ENCODE results near the gene GAPDH. TPM values are rescaled to one million over a fixed set of nuclear protein-coding genes. Genes with fewer than 3 reads are reported as not detected.

The GAPDH gene
- total and polyA plus RNA-seq, 10 of the 15 experiments (the other 5 are each of a cell fraction or from before 2014, with no cell fraction given) = 5,606 to 14,240 (median 9,400) TPM

DNA sequence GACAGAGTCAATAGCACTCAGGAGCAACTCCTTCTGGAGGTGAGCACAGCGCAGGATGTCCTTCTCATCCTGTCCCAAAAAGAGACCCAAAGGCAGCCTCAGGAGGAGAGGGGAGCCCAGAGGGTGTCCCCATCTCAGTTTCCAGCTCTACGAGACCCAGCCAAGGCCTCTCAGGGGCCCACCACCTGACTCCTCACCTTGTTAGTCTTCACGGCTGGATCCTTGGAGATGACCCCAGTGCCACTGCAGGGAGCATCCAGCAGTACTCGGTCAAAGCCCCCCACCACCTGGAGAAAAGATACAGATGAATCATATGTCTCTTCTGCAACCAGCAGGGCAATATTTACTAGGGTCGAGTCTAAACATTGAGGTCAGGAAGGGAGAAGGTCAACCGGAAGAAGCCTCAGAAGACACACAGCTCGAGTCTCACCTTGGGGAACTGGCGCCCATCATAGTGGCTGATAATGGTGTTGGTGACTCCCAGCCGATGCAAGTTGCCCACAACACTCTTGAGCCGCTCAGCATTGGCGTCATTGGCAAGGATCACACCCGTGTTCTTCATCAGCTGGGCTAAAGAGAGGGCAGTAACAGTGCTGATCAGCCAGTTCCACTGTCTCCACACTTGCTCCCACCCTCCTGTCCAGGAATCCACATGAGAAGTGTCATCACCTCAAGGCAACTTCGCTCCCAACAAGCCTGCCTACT is 26.3 kb downstream of the GAPDH start:
- no peak for ATAC-seq
- no TSS peak for BruUV-seq (replicated peaks)

More for the DNA sequence above, 26.3 kb downstream of the GAPDH start:
- Histone ChIP-seq H3K9ac (ENCODE audit: control insufficient read depth, insufficient read depth, low read length) (no peak overlapping the region), H3K27me3 (replicated peaks in 1 of 2; ENCODE audit: control insufficient read depth in 2 of 2, insufficient read depth in 2 of 2, low read length in 1 of 2) (no peaks in the 10 kb centered on the region), H3K27ac (ENCODE audit: control insufficient read depth, insufficient read depth) (no peak overlapping the region), H3K79me2 (ENCODE audit: control insufficient read depth, insufficient read depth, low read length) (peaks cover 9% of the 10 kb centered on the region), H3K36me3 (ENCODE audit: control insufficient read depth in 2 of 2, insufficient read depth in 2 of 2, low read length in 1 of 2) (peaks cover 41 to 44% of the 10 kb centered on the region in 2 experiments), H3K4me2 (ENCODE audit: control insufficient read depth, insufficient read depth) (no peak overlapping the region), H2AFZ (ENCODE audit: control insufficient read depth, low read depth, low read length) (no peak overlapping the region), H3K4me1 (ENCODE audit: control insufficient read depth, insufficient read depth, low read length) (no peaks in the 10 kb centered on the region), H3K4me3 (no peak overlapping the region), H3K9me3 (replicated peaks; ENCODE audit: control insufficient read depth, insufficient read depth, low read length) (no peaks in the 10 kb centered on the region), H4K20me1 (ENCODE audit: control insufficient read depth, insufficient read depth) (no peaks in the 10 kb centered on the region)
- in situ Hi-C loops (cut with MboI) (no loop called here), intact Hi-C loops (cut with micrococcal nuclease; ENCODE audit: unreplicated experiment) (no loop called here)
- ChIA-PET POLR2A (no interaction called here), SMC1A (ENCODE audit: uncharacterized antibody, unreplicated experiment) (interaction anchor here (1.0 kb wide), 1 partner anchor 66 kb away, joined by 3 read pairs; no protein-coding TSS in a partner anchor), CTCF (interaction anchor here (0.8 to 1.0 kb wide), 3 partner anchors 23 to 137 kb away, joined by 3 to 4 read pairs (median 4); no protein-coding TSS in a partner anchor), RAD21 (ENCODE audit: unreplicated experiment) (no interaction called here)
- 92% methylated on average over 13 of the region's 13 CpGs for WGBS (ENCODE audit: insufficient coverage, insufficient replicate concordance, low lambda C conversion rate, missing lambda C conversion rate)
- no peak for DNase-seq (ENCODE audit: low read depth, low spot score)
- no peak for FAIRE-seq
- TF ChIP-seq, protein P1, sequence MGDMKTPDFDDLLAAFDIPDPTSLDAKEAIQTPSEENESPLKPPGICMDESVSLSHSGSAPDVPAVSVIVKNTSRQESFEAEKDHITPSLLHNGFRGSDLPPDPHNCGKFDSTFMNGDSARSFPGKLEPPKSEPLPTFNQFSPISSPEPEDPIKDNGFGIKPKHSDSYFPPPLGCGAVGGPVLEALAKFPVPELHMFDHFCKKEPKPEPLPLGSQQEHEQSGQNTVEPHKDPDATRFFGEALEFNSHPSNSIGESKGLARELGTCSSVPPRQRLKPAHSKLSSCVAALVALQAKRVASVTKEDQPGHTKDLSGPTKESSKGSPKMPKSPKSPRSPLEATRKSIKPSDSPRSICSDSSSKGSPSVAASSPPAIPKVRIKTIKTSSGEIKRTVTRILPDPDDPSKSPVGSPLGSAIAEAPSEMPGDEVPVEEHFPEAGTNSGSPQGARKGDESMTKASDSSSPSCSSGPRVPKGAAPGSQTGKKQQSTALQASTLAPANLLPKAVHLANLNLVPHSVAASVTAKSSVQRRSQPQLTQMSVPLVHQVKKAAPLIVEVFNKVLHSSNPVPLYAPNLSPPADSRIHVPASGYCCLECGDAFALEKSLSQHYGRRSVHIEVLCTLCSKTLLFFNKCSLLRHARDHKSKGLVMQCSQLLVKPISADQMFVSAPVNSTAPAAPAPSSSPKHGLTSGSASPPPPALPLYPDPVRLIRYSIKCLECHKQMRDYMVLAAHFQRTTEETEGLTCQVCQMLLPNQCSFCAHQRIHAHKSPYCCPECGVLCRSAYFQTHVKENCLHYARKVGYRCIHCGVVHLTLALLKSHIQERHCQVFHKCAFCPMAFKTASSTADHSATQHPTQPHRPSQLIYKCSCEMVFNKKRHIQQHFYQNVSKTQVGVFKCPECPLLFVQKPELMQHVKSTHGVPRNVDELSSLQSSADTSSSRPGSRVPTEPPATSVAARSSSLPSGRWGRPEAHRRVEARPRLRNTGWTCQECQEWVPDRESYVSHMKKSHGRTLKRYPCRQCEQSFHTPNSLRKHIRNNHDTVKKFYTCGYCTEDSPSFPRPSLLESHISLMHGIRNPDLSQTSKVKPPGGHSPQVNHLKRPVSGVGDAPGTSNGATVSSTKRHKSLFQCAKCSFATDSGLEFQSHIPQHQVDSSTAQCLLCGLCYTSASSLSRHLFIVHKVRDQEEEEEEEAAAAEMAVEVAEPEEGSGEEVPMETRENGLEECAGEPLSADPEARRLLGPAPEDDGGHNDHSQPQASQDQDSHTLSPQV (IDR thresholded peaks at IDR 0.05) = no peak
- TF ChIP-seq RAD51 (IDR thresholded peaks at IDR 0.05) (no peak), CEBPB (IDR thresholded peaks at IDR 0.05; ENCODE audit: borderline replicate concordance in 1 of 2, low read depth in 2 of 2, low read length in 2 of 2) (no peak), NBN (IDR thresholded peaks at IDR 0.05) (no peak), SMARCA5 (IDR thresholded peaks at IDR 0.05) (no peak), RB1 (IDR thresholded peaks at IDR 0.05; ENCODE audit: borderline replicate concordance) (no peak), MEF2A (IDR thresholded peaks at IDR 0.05; ENCODE audit: insufficient read depth, low read depth, low read length) (no peak), CREB1 (IDR thresholded peaks at IDR 0.05; ENCODE audit: low read depth) (no peak), JUND (IDR thresholded peaks at IDR 0.05; ENCODE audit: low read depth, low read length) (no peak), POLR2A (IDR thresholded peaks at IDR 0.05; ENCODE audit: low read depth, low read length) (no peak; the same call in 1 of the 2 replicates), RBBP5 (conservative IDR thresholded peaks at IDR 0.05) (no peak), SMAD1 (IDR thresholded peaks at IDR 0.05; ENCODE audit: low read depth, partially characterized antibody) (no peak)
- TF ChIP-seq, protein P2, sequence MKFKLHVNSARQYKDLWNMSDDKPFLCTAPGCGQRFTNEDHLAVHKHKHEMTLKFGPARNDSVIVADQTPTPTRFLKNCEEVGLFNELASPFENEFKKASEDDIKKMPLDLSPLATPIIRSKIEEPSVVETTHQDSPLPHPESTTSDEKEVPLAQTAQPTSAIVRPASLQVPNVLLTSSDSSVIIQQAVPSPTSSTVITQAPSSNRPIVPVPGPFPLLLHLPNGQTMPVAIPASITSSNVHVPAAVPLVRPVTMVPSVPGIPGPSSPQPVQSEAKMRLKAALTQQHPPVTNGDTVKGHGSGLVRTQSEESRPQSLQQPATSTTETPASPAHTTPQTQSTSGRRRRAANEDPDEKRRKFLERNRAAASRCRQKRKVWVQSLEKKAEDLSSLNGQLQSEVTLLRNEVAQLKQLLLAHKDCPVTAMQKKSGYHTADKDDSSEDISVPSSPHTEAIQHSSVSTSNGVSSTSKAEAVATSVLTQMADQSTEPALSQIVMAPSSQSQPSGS (IDR thresholded peaks at IDR 0.05; ENCODE audit: low read length) = no peak
- TF ChIP-seq, protein P3, sequence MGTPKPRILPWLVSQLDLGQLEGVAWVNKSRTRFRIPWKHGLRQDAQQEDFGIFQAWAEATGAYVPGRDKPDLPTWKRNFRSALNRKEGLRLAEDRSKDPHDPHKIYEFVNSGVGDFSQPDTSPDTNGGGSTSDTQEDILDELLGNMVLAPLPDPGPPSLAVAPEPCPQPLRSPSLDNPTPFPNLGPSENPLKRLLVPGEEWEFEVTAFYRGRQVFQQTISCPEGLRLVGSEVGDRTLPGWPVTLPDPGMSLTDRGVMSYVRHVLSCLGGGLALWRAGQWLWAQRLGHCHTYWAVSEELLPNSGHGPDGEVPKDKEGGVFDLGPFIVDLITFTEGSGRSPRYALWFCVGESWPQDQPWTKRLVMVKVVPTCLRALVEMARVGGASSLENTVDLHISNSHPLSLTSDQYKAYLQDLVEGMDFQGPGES (IDR thresholded peaks at IDR 0.05) = no peak
- TF ChIP-seq, protein P4, sequence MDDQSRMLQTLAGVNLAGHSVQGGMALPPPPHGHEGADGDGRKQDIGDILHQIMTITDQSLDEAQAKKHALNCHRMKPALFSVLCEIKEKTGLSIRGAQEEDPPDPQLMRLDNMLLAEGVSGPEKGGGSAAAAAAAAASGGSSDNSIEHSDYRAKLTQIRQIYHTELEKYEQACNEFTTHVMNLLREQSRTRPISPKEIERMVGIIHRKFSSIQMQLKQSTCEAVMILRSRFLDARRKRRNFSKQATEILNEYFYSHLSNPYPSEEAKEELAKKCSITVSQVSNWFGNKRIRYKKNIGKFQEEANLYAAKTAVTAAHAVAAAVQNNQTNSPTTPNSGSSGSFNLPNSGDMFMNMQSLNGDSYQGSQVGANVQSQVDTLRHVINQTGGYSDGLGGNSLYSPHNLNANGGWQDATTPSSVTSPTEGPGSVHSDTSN (IDR thresholded peaks at IDR 0.05; ENCODE audit: insufficient replicate concordance, low read depth, low read length) = no peak
